ENCODE results near the gene RFX3.

DNA sequence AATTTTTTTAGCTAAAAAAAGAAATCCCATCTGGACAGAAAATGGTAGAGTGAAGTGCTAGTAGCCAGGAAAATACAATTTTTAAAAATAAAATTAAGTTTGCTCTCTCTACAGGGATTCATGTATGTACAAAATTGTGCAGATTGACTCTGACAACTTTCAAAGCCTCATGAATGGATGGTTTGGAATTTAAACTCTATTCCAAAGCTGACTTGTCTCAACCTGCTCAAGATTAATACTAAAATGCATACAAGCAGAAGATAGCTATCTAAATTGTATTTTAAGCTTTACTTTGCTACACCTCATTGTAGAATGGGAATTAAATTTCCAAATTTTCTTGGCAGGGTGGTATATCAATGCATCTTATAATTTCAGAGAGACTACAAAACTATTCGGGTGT lies 257.6 kb downstream of the RFX3 start:
- TF ChIP-seq, protein P1, sequence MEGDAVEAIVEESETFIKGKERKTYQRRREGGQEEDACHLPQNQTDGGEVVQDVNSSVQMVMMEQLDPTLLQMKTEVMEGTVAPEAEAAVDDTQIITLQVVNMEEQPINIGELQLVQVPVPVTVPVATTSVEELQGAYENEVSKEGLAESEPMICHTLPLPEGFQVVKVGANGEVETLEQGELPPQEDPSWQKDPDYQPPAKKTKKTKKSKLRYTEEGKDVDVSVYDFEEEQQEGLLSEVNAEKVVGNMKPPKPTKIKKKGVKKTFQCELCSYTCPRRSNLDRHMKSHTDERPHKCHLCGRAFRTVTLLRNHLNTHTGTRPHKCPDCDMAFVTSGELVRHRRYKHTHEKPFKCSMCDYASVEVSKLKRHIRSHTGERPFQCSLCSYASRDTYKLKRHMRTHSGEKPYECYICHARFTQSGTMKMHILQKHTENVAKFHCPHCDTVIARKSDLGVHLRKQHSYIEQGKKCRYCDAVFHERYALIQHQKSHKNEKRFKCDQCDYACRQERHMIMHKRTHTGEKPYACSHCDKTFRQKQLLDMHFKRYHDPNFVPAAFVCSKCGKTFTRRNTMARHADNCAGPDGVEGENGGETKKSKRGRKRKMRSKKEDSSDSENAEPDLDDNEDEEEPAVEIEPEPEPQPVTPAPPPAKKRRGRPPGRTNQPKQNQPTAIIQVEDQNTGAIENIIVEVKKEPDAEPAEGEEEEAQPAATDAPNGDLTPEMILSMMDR (IDR thresholded peaks at IDR 0.05), result no peak
- no peak for TF ChIP-seq POLR2A (IDR thresholded peaks at IDR 0.05)
